ENCODE results near the gene ARL6IP5. TPM values are rescaled to one million over a fixed set of nuclear protein-coding genes. Genes with fewer than 3 reads are reported as not detected.

Gene ARL6IP5
- total RNA-seq, 1 experiment from 2014 or later, result 31.2 TPM

DNA sequence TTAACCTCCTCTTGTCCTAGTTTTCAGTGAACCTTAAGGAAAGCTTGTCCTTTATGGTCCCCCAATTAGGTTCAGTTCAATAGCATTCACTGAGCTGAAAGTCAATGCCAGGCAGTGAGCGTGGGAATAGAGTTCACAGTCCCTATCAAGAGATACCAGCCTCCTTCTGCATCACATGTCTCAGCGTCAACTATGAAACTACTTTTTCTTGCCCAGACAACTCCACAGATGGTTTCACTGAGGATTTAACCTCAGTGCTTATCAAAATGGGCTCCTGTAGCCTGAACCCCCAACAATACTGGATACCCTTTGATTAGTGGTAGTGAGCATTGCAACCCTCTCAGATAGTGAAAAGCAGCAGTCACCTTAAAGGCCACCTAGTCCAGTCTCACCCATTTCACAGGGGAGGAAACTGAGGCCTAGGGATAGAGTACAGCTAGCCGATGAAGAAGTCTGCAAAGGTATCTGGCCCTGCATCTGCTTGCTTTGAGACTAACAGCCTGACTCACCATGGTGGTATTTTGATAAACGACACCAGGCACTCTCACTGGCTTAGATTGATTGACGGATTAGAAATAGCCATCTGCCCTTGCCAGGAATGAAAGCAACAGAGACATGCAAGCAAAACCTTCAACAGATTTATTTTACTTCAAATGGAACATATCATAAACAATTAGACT is 3.0 kb upstream of the ARL6IP5 start:
- Mint-ChIP-seq H3K4me1 (ENCODE audit: low read depth, unreplicated experiment) (peaks cover 24% of the 10 kb centered on the region), H3K9me3 (ENCODE audit: unreplicated experiment) (no peaks in the 10 kb centered on the region), H3K27me3 (ENCODE audit: insufficient read depth, unreplicated experiment) (no peaks in the 10 kb centered on the region), H3K36me3 (ENCODE audit: insufficient read depth, unreplicated experiment) (peaks cover 2% of the 10 kb centered on the region), H3K4me3 (ENCODE audit: unreplicated experiment) (no peak overlapping the region), H3K27ac (ENCODE audit: unreplicated experiment) (no peak overlapping the region)
- no peaks in the 10 kb centered on the region for H3K27me3 ChIP-seq (replicated peaks; ENCODE audit: control insufficient read depth, insufficient read depth, low read length)
- DNase-seq, result no peak
- intact Hi-C loops (cut with micrococcal nuclease; ENCODE audit: unreplicated experiment), result loop anchor here (2.0 kb wide), 2 partner anchors 29 to 69 kb away; partner anchors contain the start of genes EOGT and TMF1
- H3K4me1 ChIP-seq, result peaks cover 5% of the 10 kb centered on the region; the same call in 1 of the 2 replicates
- no TSS peak for BruUV-seq (replicated peaks)
- POLR2A ChIA-PET, result no interaction called here
- H3K36me3 ChIP-seq (ENCODE audit: control insufficient read depth, insufficient read depth, low read length), result no peaks in the 10 kb centered on the region
- TF ChIP-seq CTCF (IDR thresholded peaks at IDR 0.05; ENCODE audit: insufficient read depth in 1 of 2, low read depth in 1 of 2, low read length in 1 of 2, severe bottlenecking in 1 of 2, unreplicated experiment in 1 of 2), result no peak
- CTCF ChIA-PET, result no interaction called here
- no peak overlapping the region for H3K4me3 ChIP-seq (ENCODE audit: low read depth, low read length)
- no peaks in the 10 kb centered on the region for H3K9me3 ChIP-seq

DNA sequence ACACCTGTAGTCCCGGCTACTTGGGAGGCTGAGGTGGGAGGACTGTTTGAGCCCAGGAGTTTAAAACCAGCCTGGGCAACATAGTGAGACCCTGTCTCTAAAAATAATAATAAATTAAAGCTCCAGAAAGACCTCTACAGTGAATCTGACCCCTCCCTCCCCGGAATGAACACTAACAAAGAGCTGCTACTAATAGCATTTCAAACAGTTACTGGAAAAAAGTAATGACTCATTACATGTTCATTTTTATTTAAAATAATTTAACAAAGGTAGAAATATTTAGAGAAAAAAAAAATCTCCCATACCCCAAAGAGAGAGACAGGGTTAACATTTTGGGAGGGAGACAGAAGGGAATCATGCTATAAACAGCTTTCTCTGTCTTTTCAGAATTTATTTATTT is 2.4 kb upstream of the ARL6IP5 start:
- CTCF ChIA-PET, result no interaction called here
- POLR2A ChIA-PET, result no interaction called here
- intact Hi-C loops (cut with micrococcal nuclease; ENCODE audit: unreplicated experiment), result no loop called here
- peaks cover 24% of the 10 kb centered on the region for H3K4me1 Mint-ChIP-seq (ENCODE audit: low read depth, unreplicated experiment)
- no peak for DNase-seq
- Histone ChIP-seq H3K27me3 (replicated peaks; ENCODE audit: control insufficient read depth, insufficient read depth, low read length) (no peaks in the 10 kb centered on the region), H3K4me3 (ENCODE audit: low read depth, low read length) (no peak overlapping the region), H3K4me1 (peaks cover 5% of the 10 kb centered on the region; the same call in 1 of the 2 replicates), H3K9me3 (no peaks in the 10 kb centered on the region), H3K36me3 (ENCODE audit: control insufficient read depth, insufficient read depth, low read length) (no peaks in the 10 kb centered on the region)
- TF ChIP-seq CTCF (IDR thresholded peaks at IDR 0.05; ENCODE audit: insufficient read depth in 1 of 2, low read depth in 1 of 2, low read length in 1 of 2, severe bottlenecking in 1 of 2, unreplicated experiment in 1 of 2), result no peak
- no TSS peak for BruUV-seq (replicated peaks)
- no peaks in the 10 kb centered on the region for H3K36me3 Mint-ChIP-seq (ENCODE audit: insufficient read depth, unreplicated experiment)
- no peak overlapping the region for H3K27ac Mint-ChIP-seq (ENCODE audit: unreplicated experiment)
- no peak overlapping the region for H3K4me3 Mint-ChIP-seq (ENCODE audit: unreplicated experiment)
- H3K9me3 Mint-ChIP-seq (ENCODE audit: unreplicated experiment), result no peaks in the 10 kb centered on the region
- no peaks in the 10 kb centered on the region for H3K27me3 Mint-ChIP-seq (ENCODE audit: insufficient read depth, unreplicated experiment)

- Mint-ChIP-seq H3K9me3 (ENCODE audit: unreplicated experiment) (no peaks in the 10 kb centered on the region), H3K27ac (ENCODE audit: unreplicated experiment) (no peak overlapping the region), H3K36me3 (ENCODE audit: insufficient read depth, unreplicated experiment) (no peaks in the 10 kb centered on the region), H3K4me3 (ENCODE audit: unreplicated experiment) (no peak overlapping the region), H3K4me1 (ENCODE audit: low read depth, unreplicated experiment) (peaks cover 24% of the 10 kb centered on the region), H3K27me3 (ENCODE audit: insufficient read depth, unreplicated experiment) (no peaks in the 10 kb centered on the region)
- POLR2A ChIA-PET, result no interaction called here
- H3K9me3 ChIP-seq, result no peaks in the 10 kb centered on the region
- H3K27me3 ChIP-seq (replicated peaks; ENCODE audit: control insufficient read depth, insufficient read depth, low read length), result no peaks in the 10 kb centered on the region
- DNase-seq, result no peak
- intact Hi-C loops (cut with micrococcal nuclease; ENCODE audit: unreplicated experiment), result no loop called here
- H3K36me3 ChIP-seq (ENCODE audit: control insufficient read depth, insufficient read depth, low read length), result no peaks in the 10 kb centered on the region
- CTCF ChIA-PET, result no interaction called here
- no peak for TF ChIP-seq CTCF (IDR thresholded peaks at IDR 0.05; ENCODE audit: insufficient read depth in 1 of 2, low read depth in 1 of 2, low read length in 1 of 2, severe bottlenecking in 1 of 2, unreplicated experiment in 1 of 2)
- no TSS peak for BruUV-seq (replicated peaks)
- no peak overlapping the region for H3K4me3 ChIP-seq (ENCODE audit: low read depth, low read length)
- H3K4me1 ChIP-seq, result peaks cover 5% of the 10 kb centered on the region; the same call in 1 of the 2 replicates
Observed at GRCh38 chr3:69082805-69083204, 1.9 kb upstream of the ARL6IP5 start.
